Retinal pigment epithelial cell (primary cell): ENCODE results near the gene ITFG1.
"Not testable (repeated sequence)": the region's sequence is repeated elsewhere in the genome, so short reads cannot be mapped to it uniquely, and the experiment has no call there.

ENCODE experiments used
- DNase-seq: peaks from one replicate; pipeline ENCODE4 v3.0.0-alpha.2; 2010; ENCODE audit warnings: low read depth
- H3K4me3 ChIP-seq: 2 replicates; pipeline ENCODE4 v1.5.1; 2011; ENCODE audit warnings: mild to moderate bottlenecking, low read length, control low read depth, moderate library complexity
- TF ChIP-seq, protein P1 (sequence below): conservative IDR thresholded peaks from 2 replicates; pipeline ENCODE4 v1.5.1; 2011; ENCODE audit warnings: low read depth, low read length, control low read depth, inconsistent platforms

ITFG1 gene

GRCh38 chr16:47140686-47141085 is 320.2 kb downstream of the ITFG1 start:
- TF ChIP-seq, protein P1, sequence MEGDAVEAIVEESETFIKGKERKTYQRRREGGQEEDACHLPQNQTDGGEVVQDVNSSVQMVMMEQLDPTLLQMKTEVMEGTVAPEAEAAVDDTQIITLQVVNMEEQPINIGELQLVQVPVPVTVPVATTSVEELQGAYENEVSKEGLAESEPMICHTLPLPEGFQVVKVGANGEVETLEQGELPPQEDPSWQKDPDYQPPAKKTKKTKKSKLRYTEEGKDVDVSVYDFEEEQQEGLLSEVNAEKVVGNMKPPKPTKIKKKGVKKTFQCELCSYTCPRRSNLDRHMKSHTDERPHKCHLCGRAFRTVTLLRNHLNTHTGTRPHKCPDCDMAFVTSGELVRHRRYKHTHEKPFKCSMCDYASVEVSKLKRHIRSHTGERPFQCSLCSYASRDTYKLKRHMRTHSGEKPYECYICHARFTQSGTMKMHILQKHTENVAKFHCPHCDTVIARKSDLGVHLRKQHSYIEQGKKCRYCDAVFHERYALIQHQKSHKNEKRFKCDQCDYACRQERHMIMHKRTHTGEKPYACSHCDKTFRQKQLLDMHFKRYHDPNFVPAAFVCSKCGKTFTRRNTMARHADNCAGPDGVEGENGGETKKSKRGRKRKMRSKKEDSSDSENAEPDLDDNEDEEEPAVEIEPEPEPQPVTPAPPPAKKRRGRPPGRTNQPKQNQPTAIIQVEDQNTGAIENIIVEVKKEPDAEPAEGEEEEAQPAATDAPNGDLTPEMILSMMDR = no peak
- no peak overlapping the region for H3K4me3 ChIP-seq
- DNase-seq = no peak

GRCh38 chr16:47139561-47140185 is 321.2 kb downstream of the ITFG1 start:
- no peak overlapping the region for H3K4me3 ChIP-seq
- DNase-seq = no peak
- TF ChIP-seq, protein P1 = no peak

DNA sequence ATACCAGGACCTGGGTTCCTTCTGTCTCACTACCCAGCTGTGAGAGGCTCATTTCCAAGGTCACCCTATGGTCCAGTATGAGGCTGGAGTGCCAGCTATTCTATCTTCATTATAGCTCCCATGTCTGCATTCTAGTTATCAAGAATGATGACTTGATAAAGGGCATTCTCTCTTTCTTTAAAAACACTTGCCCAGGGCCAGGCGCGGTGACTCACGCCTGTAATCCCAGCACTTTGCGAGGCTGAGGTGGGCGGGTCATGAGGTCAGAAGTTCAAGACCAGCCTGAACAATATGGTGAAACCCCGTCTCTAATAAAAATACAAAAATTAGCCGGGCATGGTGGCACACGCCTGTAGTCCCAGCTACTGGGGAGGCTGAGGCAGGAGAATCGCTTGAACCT is 322.9 kb downstream of the ITFG1 start:
- H3K4me3 ChIP-seq, DNase-seq: not testable (repeated sequence)

DNA sequence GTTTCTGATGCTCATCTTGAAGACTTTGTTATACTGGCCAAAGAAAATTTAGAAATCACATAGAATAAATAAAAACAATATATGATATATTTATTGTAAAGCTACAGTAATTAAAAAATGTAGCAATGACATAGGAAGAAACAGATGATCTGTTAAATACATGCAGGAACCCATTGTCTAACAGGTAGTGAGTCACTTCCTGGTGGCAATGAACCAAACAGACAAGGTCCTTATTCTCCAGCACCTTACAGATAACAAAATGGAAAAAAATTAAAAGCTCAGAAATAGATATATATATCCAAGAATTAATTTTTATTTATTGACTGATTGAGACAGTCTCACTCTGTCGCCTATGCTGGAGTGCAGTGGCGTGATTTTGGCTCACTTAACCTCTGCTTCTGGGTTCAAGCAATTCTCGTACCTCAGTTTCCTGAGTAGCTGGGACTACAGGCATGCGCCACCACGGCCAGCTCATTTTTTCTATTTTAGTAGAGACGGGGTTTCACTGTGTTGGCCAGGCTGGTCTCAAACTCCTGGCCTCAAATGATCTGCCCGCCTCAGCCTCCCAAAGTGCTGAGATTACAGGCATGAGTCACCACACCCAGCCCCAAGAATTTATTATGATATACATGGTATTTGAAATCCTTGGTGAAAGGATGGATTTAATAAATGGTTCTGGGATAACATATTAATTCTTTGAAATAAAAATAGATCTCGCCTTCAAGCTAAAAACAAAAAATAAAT is 324.6 kb downstream of the ITFG1 start:
- TF ChIP-seq, protein P1 = no peak
- DNase-seq = no peak
- no peak overlapping the region for H3K4me3 ChIP-seq

DNA sequence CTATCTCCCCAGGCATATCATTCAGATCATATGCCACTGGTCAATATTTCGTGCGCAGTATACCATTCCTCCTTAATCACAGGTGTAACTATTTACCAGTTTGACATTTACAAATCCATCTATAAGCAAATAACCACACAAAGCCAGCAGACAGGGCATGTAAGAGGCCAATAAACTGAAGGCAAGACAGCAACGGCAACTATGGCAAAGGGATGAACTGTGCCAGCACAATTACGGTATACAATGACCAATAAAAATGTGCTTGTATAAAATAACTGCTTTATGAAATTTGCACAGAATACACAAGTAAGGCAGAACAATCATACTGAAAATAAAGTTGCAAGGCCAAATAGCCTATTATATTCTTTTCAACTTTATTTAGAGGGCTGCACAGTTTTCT is 326.3 kb downstream of the ITFG1 start:
- H3K4me3 ChIP-seq = no peak overlapping the region
- TF ChIP-seq, protein P1 = no peak
- DNase-seq = no peak

- TF ChIP-seq, protein P1 = peak; percentile 16
- H3K4me3 ChIP-seq = no peak overlapping the region
Measured at GRCh38 chr16:47132308-47132707, 328.6 kb downstream of the ITFG1 start.

DNA sequence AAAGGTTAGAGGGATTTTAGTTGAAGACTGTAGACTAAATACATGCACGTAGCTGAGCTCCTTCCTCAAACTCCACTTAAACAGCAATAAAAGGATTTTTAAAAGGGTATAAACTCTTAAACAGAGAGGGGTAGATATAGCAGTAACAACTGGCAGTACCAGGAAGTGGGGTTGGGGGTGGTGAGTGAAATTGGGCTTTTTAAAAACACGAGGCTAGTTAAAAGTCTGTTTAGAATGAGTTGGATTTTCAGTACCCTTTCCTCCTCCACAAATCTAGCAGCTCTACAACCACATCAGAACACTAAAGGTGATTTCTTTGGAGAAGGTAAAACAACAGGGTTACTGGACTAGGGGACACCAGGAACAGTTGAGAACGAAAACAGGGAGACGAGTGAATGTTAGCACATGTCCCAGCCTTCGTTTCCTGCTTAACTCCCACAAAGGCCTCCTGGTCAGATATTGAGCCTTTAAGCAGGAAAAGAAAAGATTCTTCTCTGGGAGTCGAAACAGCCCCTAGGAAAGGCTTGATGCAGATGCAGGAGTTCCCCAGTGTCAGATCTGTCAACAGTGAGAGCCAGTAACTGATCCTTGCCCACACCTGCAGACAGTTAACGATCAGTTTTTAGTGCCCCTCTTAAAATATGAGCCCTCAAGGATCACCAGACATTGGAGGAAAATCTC is 331.0 kb downstream of the ITFG1 start:
- TF ChIP-seq, protein P1 = no peak
- DNase-seq = no peak
- H3K4me3 ChIP-seq = no peak overlapping the region

More at GRCh38 chr16:47132308-47132707, 328.6 kb downstream of the ITFG1 start:
- no peak for DNase-seq
